Cardiac muscle cell (in vitro differentiated cells and primary cell): ENCODE data around the gene JARID2. TPM values are rescaled to one million over a fixed set of nuclear protein-coding genes. Genes with fewer than 3 reads are reported as not detected.
A peak's percentile ranks its signal among the peaks of the same experiment; 100 is the strongest.

Source experiments
- DNase-seq, 2 donors: peaks; one replicate each; pipeline versions ENCODE4 v3.0.0 to v3.0.0-alpha.2; 2010 to 2017; ENCODE audit warnings: low read depth in 1 of 2, low spot score in 1 of 2
- H3K27ac ChIP-seq: fragments of 200-600 bp; sonication (generic); 2 replicates; pipeline ENCODE4 v1.5.1; 2016
- H3K27me3 ChIP-seq: fragments of 200-600 bp; sonication (generic); 2 replicates; pipeline ENCODE4 v1.6.0; 2016; ENCODE audit warnings: control low read depth
- H3K36me3 ChIP-seq: fragments of 200-600 bp; sonication (generic); 2 replicates; pipeline ENCODE4 v1.5.1; 2016; ENCODE audit warnings: control low read depth
- H3K4me1 ChIP-seq: fragments of 200-600 bp; sonication (generic); 2 replicates; pipeline ENCODE4 v1.8.1; 2017; ENCODE audit warnings: low read depth, mild to moderate bottlenecking, mixed run types
- H3K4me3 ChIP-seq: fragments of 200-600 bp; sonication (generic); 2 replicates; pipeline ENCODE4 v1.5.1; 2016; ENCODE audit warnings: mild to moderate bottlenecking
- H3K9me3 ChIP-seq: fragments of 200-600 bp; sonication (generic); 2 replicates; pipeline ENCODE4 v1.5.1; 2017; ENCODE audit warnings: low read depth, mild to moderate bottlenecking, control low read depth
- CTCF ChIP-seq: IDR thresholded peaks from 2 replicates; pipeline ENCODE4 v1.5.1; 2012; ENCODE audit warnings: low read depth, mild to moderate bottlenecking, low read length
- polyA plus RNA-seq: library from polyadenylated mRNA; unstranded; fragments of >200 nt; fragmentation: Nextera tagmentation; extraction: Ambion mirVana; gene quantifications from 2 replicates; pipeline ENCODE4 v1.2.1, GENCODE V29; 2016
- total RNA-seq: library from RNA; depleted of rRNA; stranded (reverse); fragments of >200 nt; gene quantifications from 2 replicates; pipeline ENCODE4 v1.2.3, GENCODE V29; 2016

Gene JARID2
- total and polyA plus RNA-seq, 2 experiments from 2014 or later, result 9.7 to 26.4 TPM

GRCh38 chr6:15340775-15341174, 94.9 kb downstream of the JARID2 start:
- Histone ChIP-seq H3K4me1 (peaks cover 48% of the 10 kb centered on the region), H3K9me3 (no peaks in the 10 kb centered on the region), H3K27ac (no peak overlapping the region), H3K4me3 (no peak overlapping the region), H3K36me3 (no peaks in the 10 kb centered on the region), H3K27me3 (no peaks in the 10 kb centered on the region)
- TF ChIP-seq CTCF, result no peak
- DNase-seq, result no peak

- no peak overlapping the region for H3K4me3 ChIP-seq
- H3K36me3 ChIP-seq, result no peaks in the 10 kb centered on the region
- DNase-seq, result no peak
- no peak overlapping the region for H3K27ac ChIP-seq
- no peaks in the 10 kb centered on the region for H3K9me3 ChIP-seq
- H3K4me1 ChIP-seq, result peaks cover 46% of the 10 kb centered on the region
- TF ChIP-seq CTCF, result no peak
- H3K27me3 ChIP-seq, result no peaks in the 10 kb centered on the region
Observed at GRCh38 chr6:15341311-15342001, 95.6 kb downstream of the JARID2 start.

- H3K4me3 ChIP-seq, result no peak overlapping the region
- H3K36me3 ChIP-seq, result no peaks in the 10 kb centered on the region
- no peaks in the 10 kb centered on the region for H3K9me3 ChIP-seq
- H3K4me1 ChIP-seq, result peaks cover 40% of the 10 kb centered on the region
- no peak overlapping the region for H3K27ac ChIP-seq
- no peak for DNase-seq
- no peaks in the 10 kb centered on the region for H3K27me3 ChIP-seq
- TF ChIP-seq CTCF, result no peak
Observed at GRCh38 chr6:15342114-15342513, 96.2 kb downstream of the JARID2 start.

- Histone ChIP-seq H3K4me3 (no peak overlapping the region), H3K27ac (peak overlapping the region; percentile 83), H3K4me1 (peaks cover 35% of the 10 kb centered on the region), H3K36me3 (no peaks in the 10 kb centered on the region), H3K9me3 (no peaks in the 10 kb centered on the region), H3K27me3 (no peaks in the 10 kb centered on the region)
- DNase-seq, result peak in 1 of 2 donors; percentile 69
- no peak for TF ChIP-seq CTCF
Observed at GRCh38 chr6:15343490-15344191, 97.8 kb downstream of the JARID2 start.

- Histone ChIP-seq H3K36me3 (no peaks in the 10 kb centered on the region), H3K4me3 (no peak overlapping the region), H3K27me3 (no peaks in the 10 kb centered on the region), H3K9me3 (no peaks in the 10 kb centered on the region), H3K27ac (peak overlapping the region; percentile 2), H3K4me1 (peaks cover 35% of the 10 kb centered on the region)
- DNase-seq, result peak in 1 of 2 donors; percentile 35
- no peak for TF ChIP-seq CTCF
Observed at GRCh38 chr6:15344192-15344519, 98.3 kb downstream of the JARID2 start.
